Fibroblast of lung (primary cell): ENCODE data around the gene SETBP1.

Source experiments
- EZH2 ChIP-seq: IDR thresholded peaks from 2 replicates; pipeline ENCODE4 v1.5.1; 2012; ENCODE audit warnings: low read length, control low read depth, mild to moderate bottlenecking; ENCODE audit errors: missing control alignments
- TF ChIP-seq, protein P1 (sequence below), 2 donors: IDR thresholded peaks in 1 of 2; conservative IDR thresholded peaks in 1 of 2; 1 replicate in 1 of 2; 2 replicates in 1 of 2; pipeline ENCODE4 v1.5.1; 2011 to 2012; ENCODE audit warnings: low read length in 2 of 2, control low read depth in 1 of 2, inconsistent platforms in 1 of 2, low read depth in 1 of 2, mild to moderate bottlenecking in 1 of 2

DNA sequence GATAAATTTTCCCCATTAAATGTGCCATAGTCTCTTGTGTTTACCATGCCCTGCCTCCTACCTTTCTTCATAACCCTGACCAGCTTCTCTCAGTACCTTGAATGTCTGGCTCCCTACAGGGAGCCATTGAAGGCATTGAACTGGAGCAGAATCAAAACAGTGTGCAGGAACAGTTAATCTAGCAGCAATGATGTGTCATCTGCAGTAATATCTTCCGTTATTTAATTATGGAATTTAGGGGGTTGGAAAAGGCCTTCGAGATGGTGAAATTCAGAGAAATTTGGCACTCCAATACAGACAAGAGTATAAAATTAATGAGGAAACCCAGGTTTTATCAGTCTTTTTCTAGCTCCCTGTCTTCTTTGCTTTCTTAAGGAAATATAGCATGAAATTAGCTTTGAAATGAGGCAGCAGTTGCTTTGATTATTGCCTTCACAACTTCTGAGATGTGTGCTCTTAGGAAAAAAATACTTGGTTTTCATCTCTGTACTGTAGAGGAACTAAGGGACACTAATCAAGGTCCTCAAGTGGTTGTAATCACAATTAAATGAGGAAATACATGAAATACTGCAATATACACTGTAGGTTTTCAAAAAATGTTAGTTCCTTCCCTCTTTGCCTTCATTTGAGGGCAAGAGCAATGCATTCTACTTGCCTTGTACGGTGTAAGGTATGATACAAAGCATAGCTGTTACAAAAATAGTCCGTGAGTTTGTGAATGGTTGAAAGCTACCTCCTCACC lies 369.1 kb downstream of the SETBP1 start:
- TF ChIP-seq, protein P1, sequence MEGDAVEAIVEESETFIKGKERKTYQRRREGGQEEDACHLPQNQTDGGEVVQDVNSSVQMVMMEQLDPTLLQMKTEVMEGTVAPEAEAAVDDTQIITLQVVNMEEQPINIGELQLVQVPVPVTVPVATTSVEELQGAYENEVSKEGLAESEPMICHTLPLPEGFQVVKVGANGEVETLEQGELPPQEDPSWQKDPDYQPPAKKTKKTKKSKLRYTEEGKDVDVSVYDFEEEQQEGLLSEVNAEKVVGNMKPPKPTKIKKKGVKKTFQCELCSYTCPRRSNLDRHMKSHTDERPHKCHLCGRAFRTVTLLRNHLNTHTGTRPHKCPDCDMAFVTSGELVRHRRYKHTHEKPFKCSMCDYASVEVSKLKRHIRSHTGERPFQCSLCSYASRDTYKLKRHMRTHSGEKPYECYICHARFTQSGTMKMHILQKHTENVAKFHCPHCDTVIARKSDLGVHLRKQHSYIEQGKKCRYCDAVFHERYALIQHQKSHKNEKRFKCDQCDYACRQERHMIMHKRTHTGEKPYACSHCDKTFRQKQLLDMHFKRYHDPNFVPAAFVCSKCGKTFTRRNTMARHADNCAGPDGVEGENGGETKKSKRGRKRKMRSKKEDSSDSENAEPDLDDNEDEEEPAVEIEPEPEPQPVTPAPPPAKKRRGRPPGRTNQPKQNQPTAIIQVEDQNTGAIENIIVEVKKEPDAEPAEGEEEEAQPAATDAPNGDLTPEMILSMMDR (conservative IDR thresholded peaks at IDR 0.05 in 1 of 2, IDR thresholded peaks at IDR 0.05 in 1 of 2; ENCODE audit: low read depth in 1 of 2, low read length in 2 of 2) = no peak
- no peak for TF ChIP-seq EZH2
